OCI-LY7 (cell line): ENCODE data around the gene IDH2. TPM values are rescaled to one million over a fixed set of nuclear protein-coding genes. Genes with fewer than 3 reads are reported as not detected.

Experiments
- BruUV-seq: library from RNA; stranded (reverse); fragments of 400-500 nt; replicated peaks from 2 replicates; lab custom pipeline; 2021; lab: Mats Ljungman, UMichigan
- CTCF ChIA-PET: fragments of 300-600 bp; sonication (Branson Sonifier 250); formaldehyde crosslinking; loops from one replicate; lab custom pipeline; 2022; ENCODE audit warnings: antibody characterized with exemption; ENCODE audit not compliant: unreplicated experiment; lab: Charles Lee
- POLR2A ChIA-PET: fragments of 300-600 bp; sonication (Branson Sonifier 250); formaldehyde crosslinking; loops from one replicate; lab custom pipeline; 2022; ENCODE audit warnings: antibody characterized with exemption; lab: Charles Lee
- DNase-seq: peaks from one replicate; pipeline ENCODE4 v3.0.0-alpha.2; 2015; ENCODE audit warnings: low spot score
- H2AFZ ChIP-seq: fragments of 200-600 bp; sonication (generic), shearing (Covaris generic); 2 replicates; pipeline ENCODE4 v1.6.1; 2014; ENCODE audit warnings: mild to moderate bottlenecking, antibody characterized with exemption, low read length, moderate library complexity
- H3K27ac ChIP-seq: fragments of 200-600 bp; sonication (generic); 2 replicates; pipeline ENCODE4 v1.5.1; 2014; ENCODE audit warnings: mixed run types, low read depth, mild to moderate bottlenecking, moderate library complexity, low read length, inconsistent platforms; ENCODE audit not compliant: poor library complexity, severe bottlenecking
- H3K36me3 ChIP-seq: fragments of 200-600 bp; sonication (generic); 2 replicates; pipeline ENCODE4 v1.6.1; 2014; ENCODE audit warnings: mild to moderate bottlenecking, antibody characterized with exemption, low read length, moderate library complexity, mixed read lengths; ENCODE audit not compliant: insufficient read depth
- H3K4me1 ChIP-seq: fragments of 200-600 bp; sonication (generic); 2 replicates; pipeline ENCODE4 v1.5.1; 2014; ENCODE audit warnings: mild to moderate bottlenecking, low read length; ENCODE audit not compliant: insufficient read depth, poor library complexity, severe bottlenecking
- H3K4me2 ChIP-seq: fragments of 200-600 bp; sonication (generic); 2 replicates; pipeline ENCODE4 v1.6.1; 2014; ENCODE audit warnings: mild to moderate bottlenecking, low read length
- H3K4me3 ChIP-seq: fragments of 200-600 bp; sonication (generic); 2 replicates; pipeline ENCODE4 v1.5.1; 2014; ENCODE audit warnings: mild to moderate bottlenecking, low read depth, low read length; ENCODE audit not compliant: poor library complexity, severe bottlenecking
- H3K79me2 ChIP-seq: fragments of 200-600 bp; sonication (generic); 2 replicates; pipeline ENCODE4 v1.6.1; 2016; ENCODE audit warnings: low read depth, mild to moderate bottlenecking, low read length, moderate library complexity, mixed read lengths; ENCODE audit not compliant: insufficient read depth
- H3K9me2 ChIP-seq: fragments of 200-600 bp; sonication (generic); 2 replicates; pipeline ENCODE4 v1.6.1; 2016; ENCODE audit warnings: mild to moderate bottlenecking, low read length, mixed read lengths; ENCODE audit not compliant: insufficient read depth
- H3K9me3 ChIP-seq: fragments of 200-600 bp; sonication (generic); 2 replicates; pipeline ENCODE4 v1.6.1; 2014; ENCODE audit warnings: mild to moderate bottlenecking, mixed run types, low read length, mixed read lengths
- H4K20me1 ChIP-seq: fragments of 200-600 bp; sonication (generic); 2 replicates; pipeline ENCODE4 v1.6.1; 2014; ENCODE audit warnings: mild to moderate bottlenecking, antibody characterized with exemption, low read length, moderate library complexity, mixed read lengths; ENCODE audit not compliant: insufficient read depth
- CTCF ChIP-seq: fragments of 200-600 bp; sonication (generic); conservative IDR thresholded peaks from 2 replicates; pipeline ENCODE4 v1.5.1; 2014; ENCODE audit warnings: mild to moderate bottlenecking, antibody characterized with exemption, low read length, moderate library complexity, mixed read lengths
- EZH2phosphoT487 ChIP-seq: fragments of 200-600 bp; sonication (generic); IDR thresholded peaks from 2 replicates; pipeline ENCODE4 v1.6.1; 2018; ENCODE audit warnings: low read depth, borderline replicate concordance, mild to moderate bottlenecking, mixed run types, antibody characterized with exemption, low read length, moderate library complexity, mixed read lengths
- intact Hi-C: fragments of 100-400 bp; cut with micrococcal nuclease; formaldehyde crosslinking; loops from one replicate; pipeline ENCODE4 v1.10.0; 2022; ENCODE audit not compliant: unreplicated experiment
- total RNA-seq, 2 experiments: library from RNA; depleted of rRNA in 1 of 2; stranded (reverse); fragments of >200 nt in 1 of 2; shearing (Covaris generic) in 1 of 2; gene quantifications; 2 replicates each; pipeline ENCODE4 v1.2.3, GENCODE V29; 2014 to 2022

The IDH2 gene
- total RNA-seq, 2 experiments from 2014 or later, result 220 to 224 TPM

GRCh38 chr15:90054618-90055097 is 47.6 kb downstream of the IDH2 start:
- no peak overlapping the region for H2AFZ ChIP-seq

GRCh38 chr15:90053685-90054466 is 48.4 kb downstream of the IDH2 start:
- no TSS peak for BruUV-seq
- TF ChIP-seq EZH2phosphoT487, result no peak
- TF ChIP-seq CTCF, result no peak
- H3K79me2 ChIP-seq, result no peaks in the 10 kb centered on the region

More at GRCh38 chr15:90054618-90055097, 47.6 kb downstream of the IDH2 start:
- POLR2A ChIA-PET, result interaction anchor here (0.7 kb wide), 1 partner anchor 615 kb away, joined by 3 read pairs; no protein-coding TSS in a partner anchor
- Histone ChIP-seq H3K27ac (no peak overlapping the region), H3K4me2 (no peak overlapping the region), H3K9me3 (no peaks in the 10 kb centered on the region), H3K4me1 (peaks cover 20% of the 10 kb centered on the region), H3K79me2 (no peaks in the 10 kb centered on the region), H3K36me3 (0 out of 2 replicates have a peak, but pooled peaks cover 4% of the 10 kb centered on the region), H3K4me3 (no peak overlapping the region), H3K9me2 (no peaks in the 10 kb centered on the region), H4K20me1 (no peaks in the 10 kb centered on the region)
- intact Hi-C loops, result no loop called here
- BruUV-seq, result no TSS peak
- DNase-seq, result no peak
- CTCF ChIA-PET, result no interaction called here
- TF ChIP-seq EZH2phosphoT487, result no peak
- no peak for TF ChIP-seq CTCF

DNA sequence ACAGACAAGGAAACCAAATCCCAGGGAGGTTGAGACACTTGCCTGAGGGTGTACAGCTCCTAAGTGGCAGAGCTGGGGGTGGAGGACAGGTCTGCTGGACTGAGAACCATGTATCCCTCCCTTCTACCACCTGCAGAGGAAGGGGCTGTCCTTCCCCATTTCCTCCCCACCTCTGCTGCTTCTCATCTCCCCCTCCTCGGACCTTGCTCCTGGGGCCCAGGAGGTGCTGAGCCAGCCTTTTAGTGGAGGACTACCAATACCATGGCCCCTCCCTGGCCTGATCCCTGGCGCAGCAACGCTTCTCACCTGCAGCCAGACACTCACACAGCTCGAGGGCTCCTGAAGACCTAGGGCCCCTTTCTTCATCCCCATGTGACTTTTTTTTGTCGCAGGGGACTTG is 50.4 kb downstream of the IDH2 start:
- no peak for DNase-seq
- Histone ChIP-seq H3K4me2 (no peak overlapping the region), H3K79me2 (no peaks in the 10 kb centered on the region), H3K27ac (no peak overlapping the region), H3K9me2 (no peaks in the 10 kb centered on the region), H2AFZ (no peak overlapping the region), H3K36me3 (no peaks in the 10 kb centered on the region), H3K4me3 (no peak overlapping the region), H4K20me1 (no peaks in the 10 kb centered on the region), H3K4me1 (peaks cover 18% of the 10 kb centered on the region), H3K9me3 (no peaks in the 10 kb centered on the region)
- TF ChIP-seq EZH2phosphoT487, result no peak
- no peak for TF ChIP-seq CTCF
- POLR2A ChIA-PET, result no interaction called here
- intact Hi-C loops, result no loop called here
- BruUV-seq, result no TSS peak
- CTCF ChIA-PET, result no interaction called here

More at GRCh38 chr15:90053685-90054466, 48.4 kb downstream of the IDH2 start:
- ChIA-PET POLR2A (no interaction called here), CTCF (no interaction called here)
- 0 out of 2 replicates have a peak, but pooled peaks cover 4% of the 10 kb centered on the region for H3K36me3 ChIP-seq
- no peaks in the 10 kb centered on the region for H3K9me2 ChIP-seq
- H3K9me3 ChIP-seq, result no peaks in the 10 kb centered on the region
- no peak overlapping the region for H3K4me2 ChIP-seq
- H3K4me1 ChIP-seq, result peaks cover 12% of the 10 kb centered on the region
- no peaks in the 10 kb centered on the region for H4K20me1 ChIP-seq
- H3K4me3 ChIP-seq, result no peak overlapping the region
- H2AFZ ChIP-seq, result no peak overlapping the region
- no peak overlapping the region for H3K27ac ChIP-seq
- intact Hi-C loops, result no loop called here
- no peak for DNase-seq
